GM12872 (cell line): Measurements from ENCODE around the gene HEMK1.

ENCODE experiments used
- TF ChIP-seq, protein P1 (sequence below): IDR thresholded peaks from 3 replicates; pipeline ENCODE4 v1.5.1; 2011; ENCODE audit warnings: low read depth, mild to moderate bottlenecking, low read length, moderate library complexity; ENCODE audit not compliant: insufficient read depth

Gene HEMK1

GRCh38 chr3:50580683-50581458, 11.5 kb downstream of the HEMK1 start:
- TF ChIP-seq, protein P1, sequence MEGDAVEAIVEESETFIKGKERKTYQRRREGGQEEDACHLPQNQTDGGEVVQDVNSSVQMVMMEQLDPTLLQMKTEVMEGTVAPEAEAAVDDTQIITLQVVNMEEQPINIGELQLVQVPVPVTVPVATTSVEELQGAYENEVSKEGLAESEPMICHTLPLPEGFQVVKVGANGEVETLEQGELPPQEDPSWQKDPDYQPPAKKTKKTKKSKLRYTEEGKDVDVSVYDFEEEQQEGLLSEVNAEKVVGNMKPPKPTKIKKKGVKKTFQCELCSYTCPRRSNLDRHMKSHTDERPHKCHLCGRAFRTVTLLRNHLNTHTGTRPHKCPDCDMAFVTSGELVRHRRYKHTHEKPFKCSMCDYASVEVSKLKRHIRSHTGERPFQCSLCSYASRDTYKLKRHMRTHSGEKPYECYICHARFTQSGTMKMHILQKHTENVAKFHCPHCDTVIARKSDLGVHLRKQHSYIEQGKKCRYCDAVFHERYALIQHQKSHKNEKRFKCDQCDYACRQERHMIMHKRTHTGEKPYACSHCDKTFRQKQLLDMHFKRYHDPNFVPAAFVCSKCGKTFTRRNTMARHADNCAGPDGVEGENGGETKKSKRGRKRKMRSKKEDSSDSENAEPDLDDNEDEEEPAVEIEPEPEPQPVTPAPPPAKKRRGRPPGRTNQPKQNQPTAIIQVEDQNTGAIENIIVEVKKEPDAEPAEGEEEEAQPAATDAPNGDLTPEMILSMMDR: no peak

- TF ChIP-seq, protein P1: no peak
Measured at GRCh38 chr3:50581459-50581842, 12.1 kb downstream of the HEMK1 start.

DNA sequence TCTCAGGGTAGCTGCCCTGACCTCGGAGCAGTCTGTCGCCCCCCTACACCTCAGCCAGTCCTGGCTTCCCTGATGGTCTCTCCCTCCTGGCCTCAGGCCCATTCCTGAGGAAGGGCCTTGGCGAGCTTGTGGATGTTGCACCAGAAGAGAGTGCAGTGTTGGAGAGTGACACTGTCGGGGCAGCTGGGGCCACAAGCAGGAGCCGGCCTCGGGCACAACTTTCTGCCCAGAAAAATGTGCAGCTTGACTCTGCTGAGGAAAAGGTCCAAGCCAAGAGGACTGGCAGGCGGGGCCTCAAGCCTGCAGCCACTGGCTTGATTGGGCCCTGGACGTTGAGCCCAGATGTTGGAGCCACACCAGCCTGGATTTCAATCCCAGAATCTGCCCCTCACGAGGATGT, 12.8 kb downstream of the HEMK1 start:
- TF ChIP-seq, protein P1: no peak

DNA sequence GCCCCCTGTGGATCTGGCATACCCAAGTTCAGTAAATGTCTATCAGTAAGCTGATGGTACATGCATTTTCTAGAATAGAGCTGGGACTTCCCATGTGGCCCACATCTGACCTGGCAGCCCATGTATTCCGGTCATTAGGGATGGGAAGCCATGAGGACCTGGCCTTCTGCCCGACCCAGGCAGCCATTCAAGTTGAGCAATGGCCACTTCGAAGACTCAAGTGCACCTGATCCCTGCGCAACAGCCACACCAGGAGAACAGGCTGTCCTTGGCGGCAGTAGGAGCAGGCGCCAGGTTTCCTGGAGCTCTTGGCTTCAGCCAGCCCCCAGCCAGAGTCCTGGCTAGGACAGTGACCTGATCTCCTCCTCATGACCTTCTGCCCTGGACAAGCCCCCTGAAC, 14.6 kb downstream of the HEMK1 start:
- TF ChIP-seq, protein P1: no peak

DNA sequence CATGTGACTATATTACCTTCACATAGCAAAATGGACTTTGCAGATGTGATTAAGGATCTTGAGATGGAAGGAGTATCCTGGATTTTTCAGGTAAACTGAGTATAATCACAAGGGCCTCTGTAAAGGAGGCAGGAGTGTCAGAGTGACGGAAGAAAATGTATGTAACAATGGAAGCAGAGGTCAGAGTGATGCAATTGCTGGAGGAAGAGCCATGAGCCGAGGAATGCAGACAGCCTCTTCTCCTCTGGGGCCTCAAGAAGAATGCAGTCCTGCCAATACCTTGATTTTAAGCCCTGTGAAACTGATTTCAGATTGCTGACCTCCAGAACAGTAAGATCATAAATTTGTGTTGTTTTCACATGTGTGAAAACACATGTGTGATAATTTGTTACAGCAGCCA, 15.1 kb downstream of the HEMK1 start:
- TF ChIP-seq, protein P1: no peak

DNA sequence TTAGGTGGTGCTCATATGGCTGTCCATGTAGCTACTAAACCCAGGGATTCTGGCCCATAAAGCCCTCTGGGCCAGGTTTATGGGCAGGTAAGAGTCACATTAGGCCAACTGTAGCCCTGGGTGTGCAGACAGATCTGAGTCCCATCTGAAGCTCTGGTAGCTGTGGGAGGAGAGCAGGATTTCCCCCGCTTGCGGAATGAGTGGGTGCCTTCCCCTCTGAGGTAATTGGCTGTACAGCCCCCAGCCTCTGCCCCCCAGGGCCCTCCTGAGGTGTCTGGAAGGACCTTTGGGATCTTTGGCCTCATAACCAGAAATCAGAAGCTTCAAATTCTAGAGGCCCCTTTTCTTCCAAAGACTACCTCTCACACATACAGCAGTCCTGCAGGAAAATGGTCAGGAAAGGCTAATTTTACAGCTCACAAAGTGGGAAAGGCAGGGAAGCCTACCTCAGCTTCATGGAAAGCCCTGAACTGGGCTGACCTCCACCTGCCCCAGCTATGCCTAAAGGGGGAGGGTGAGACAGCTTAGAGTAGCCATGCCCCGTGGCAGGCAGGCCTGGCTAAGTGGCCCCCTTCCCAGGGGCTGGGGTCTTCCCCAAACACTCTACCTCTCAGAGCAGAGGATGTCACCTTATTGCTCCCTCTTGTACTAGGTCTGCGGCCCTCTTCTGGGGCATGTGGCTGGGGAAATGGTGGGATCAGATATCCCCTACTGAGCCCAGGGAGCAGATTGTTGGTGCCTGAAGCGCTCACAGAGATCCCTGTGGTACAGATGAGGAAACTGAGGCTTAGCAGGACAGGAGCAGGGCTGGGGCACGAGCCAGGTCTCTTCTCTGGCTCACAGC, 16.8 kb downstream of the HEMK1 start:
- TF ChIP-seq, protein P1: no peak

GRCh38 chr3:50586763-50587070, 17.4 kb downstream of the HEMK1 start:
- TF ChIP-seq, protein P1: no peak
